Chondrocyte (in vitro differentiated cells): ENCODE measurements around the gene CREB5. TPM values are rescaled to one million over a fixed set of nuclear protein-coding genes. Genes with fewer than 3 reads are reported as not detected.

Experiments used
- DNase-seq: peaks from one replicate; pipeline ENCODE4 v3.0.0; 2021; ENCODE audit warnings: mixed read lengths, low spot score
- H3K27ac Mint-ChIP-seq: one replicate; pipeline ENCODE4 v1.8.0; 2021; ENCODE audit warnings: mild to moderate bottlenecking, moderate library complexity, mixed read lengths; ENCODE audit not compliant: unreplicated experiment
- H3K27me3 Mint-ChIP-seq: 2 replicates; pipeline ENCODE4 v1.8.0; 2021; ENCODE audit warnings: low read depth, mixed read lengths
- H3K36me3 Mint-ChIP-seq: 2 replicates; pipeline ENCODE4 v1.8.0; 2021; ENCODE audit warnings: low read depth, mixed read lengths
- H3K4me1 Mint-ChIP-seq: 2 replicates; pipeline ENCODE4 v1.8.0; 2021; ENCODE audit warnings: low read depth, mild to moderate bottlenecking, mixed read lengths
- H3K4me3 Mint-ChIP-seq: one replicate; pipeline ENCODE4 v1.8.0; 2021; ENCODE audit warnings: mild to moderate bottlenecking, moderate library complexity, mixed read lengths; ENCODE audit not compliant: unreplicated experiment
- H3K9me3 Mint-ChIP-seq: 2 replicates; pipeline ENCODE4 v1.8.0; 2021; ENCODE audit warnings: low read depth, mixed read lengths
- total RNA-seq: library from RNA; stranded (reverse); gene quantifications from 3 replicates; pipeline ENCODE4 v1.2.1, GENCODE V29; 2021
- TF ChIP-seq, protein P1 (sequence below): fragments of 200-600 bp; sonication (generic); IDR thresholded peaks from 2 replicates; pipeline ENCODE4 v1.5.0; 2021; ENCODE audit warnings: antibody characterized with exemption, mild to moderate bottlenecking, moderate library complexity

Gene CREB5
- total RNA-seq, 1 donor from 2014 or later, result 8.2 TPM

DNA sequence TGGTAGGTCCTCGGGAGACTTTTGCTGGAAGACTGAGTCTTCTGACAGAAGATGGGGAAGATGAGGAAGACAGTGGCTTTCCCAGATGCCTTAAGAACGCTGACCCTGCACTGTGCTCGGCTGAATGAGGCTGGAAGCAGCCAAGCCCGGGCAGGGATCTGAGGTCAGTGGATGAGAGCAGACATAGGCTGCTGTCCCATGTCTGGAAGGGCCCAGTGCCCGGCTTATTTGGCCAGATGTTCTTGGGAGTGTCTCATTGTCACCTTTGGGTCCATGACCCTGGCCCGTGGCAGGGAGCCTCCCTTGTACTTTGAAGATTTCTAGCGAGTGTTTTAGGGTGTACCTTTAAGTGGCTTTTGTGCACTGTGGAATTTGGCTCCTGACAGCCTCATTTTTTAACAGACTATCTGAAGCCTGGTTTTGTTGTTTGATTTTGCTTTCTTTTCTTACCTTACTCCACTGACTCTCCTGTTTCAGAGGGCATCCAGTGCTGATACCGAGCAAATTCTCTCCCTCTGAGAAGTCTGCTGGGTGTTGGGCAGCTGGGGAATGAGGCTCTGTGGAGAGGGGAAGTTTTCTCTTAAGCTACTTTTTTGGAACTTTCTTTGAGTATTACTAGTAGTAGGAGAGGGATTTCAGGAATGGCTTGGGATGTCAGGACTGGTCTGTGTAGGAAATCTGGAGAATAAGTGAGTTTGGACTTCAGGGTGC, 61.4 kb downstream of the CREB5 start:
- no peak overlapping the region for H3K4me3 Mint-ChIP-seq
- DNase-seq, result no peak
- H3K27me3 Mint-ChIP-seq, result no peaks in the 10 kb centered on the region
- H3K27ac Mint-ChIP-seq, result no peak overlapping the region
- peaks cover 12% of the 10 kb centered on the region for H3K4me1 Mint-ChIP-seq
- no peaks in the 10 kb centered on the region for H3K9me3 Mint-ChIP-seq
- no peaks in the 10 kb centered on the region for H3K36me3 Mint-ChIP-seq
- TF ChIP-seq, protein P1, sequence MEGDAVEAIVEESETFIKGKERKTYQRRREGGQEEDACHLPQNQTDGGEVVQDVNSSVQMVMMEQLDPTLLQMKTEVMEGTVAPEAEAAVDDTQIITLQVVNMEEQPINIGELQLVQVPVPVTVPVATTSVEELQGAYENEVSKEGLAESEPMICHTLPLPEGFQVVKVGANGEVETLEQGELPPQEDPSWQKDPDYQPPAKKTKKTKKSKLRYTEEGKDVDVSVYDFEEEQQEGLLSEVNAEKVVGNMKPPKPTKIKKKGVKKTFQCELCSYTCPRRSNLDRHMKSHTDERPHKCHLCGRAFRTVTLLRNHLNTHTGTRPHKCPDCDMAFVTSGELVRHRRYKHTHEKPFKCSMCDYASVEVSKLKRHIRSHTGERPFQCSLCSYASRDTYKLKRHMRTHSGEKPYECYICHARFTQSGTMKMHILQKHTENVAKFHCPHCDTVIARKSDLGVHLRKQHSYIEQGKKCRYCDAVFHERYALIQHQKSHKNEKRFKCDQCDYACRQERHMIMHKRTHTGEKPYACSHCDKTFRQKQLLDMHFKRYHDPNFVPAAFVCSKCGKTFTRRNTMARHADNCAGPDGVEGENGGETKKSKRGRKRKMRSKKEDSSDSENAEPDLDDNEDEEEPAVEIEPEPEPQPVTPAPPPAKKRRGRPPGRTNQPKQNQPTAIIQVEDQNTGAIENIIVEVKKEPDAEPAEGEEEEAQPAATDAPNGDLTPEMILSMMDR, result no peak

DNA sequence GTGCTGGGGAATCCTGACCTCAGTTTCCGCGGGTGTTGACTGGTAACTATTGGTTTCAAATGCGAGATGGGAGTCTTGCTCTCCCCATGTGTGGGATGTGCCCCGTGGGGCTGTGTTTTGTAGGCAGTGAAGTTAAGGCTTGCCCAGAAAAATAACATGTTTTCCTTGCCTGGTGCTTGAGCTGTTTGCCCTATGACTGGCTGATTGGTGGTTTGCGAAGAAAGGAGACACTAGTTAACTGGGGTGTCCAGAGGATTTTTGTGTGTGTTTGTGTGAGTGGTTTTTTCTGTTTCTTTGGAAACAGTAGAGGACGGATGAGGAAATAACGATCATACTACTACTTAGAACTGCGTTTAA, 61.9 kb downstream of the CREB5 start:
- Mint-ChIP-seq H3K27me3 (no peaks in the 10 kb centered on the region), H3K27ac (no peak overlapping the region), H3K36me3 (no peaks in the 10 kb centered on the region), H3K4me3 (no peak overlapping the region), H3K9me3 (no peaks in the 10 kb centered on the region), H3K4me1 (peaks cover 12% of the 10 kb centered on the region)
- TF ChIP-seq, protein P1, result no peak
- DNase-seq, result no peak

GRCh38 chr7:28474640-28475039, 62.3 kb downstream of the CREB5 start:
- no peak for DNase-seq
- Mint-ChIP-seq H3K4me1 (peaks cover 12% of the 10 kb centered on the region), H3K27me3 (no peaks in the 10 kb centered on the region), H3K4me3 (no peak overlapping the region), H3K36me3 (no peaks in the 10 kb centered on the region), H3K9me3 (no peaks in the 10 kb centered on the region), H3K27ac (no peak overlapping the region)
- TF ChIP-seq, protein P1, result no peak

DNA sequence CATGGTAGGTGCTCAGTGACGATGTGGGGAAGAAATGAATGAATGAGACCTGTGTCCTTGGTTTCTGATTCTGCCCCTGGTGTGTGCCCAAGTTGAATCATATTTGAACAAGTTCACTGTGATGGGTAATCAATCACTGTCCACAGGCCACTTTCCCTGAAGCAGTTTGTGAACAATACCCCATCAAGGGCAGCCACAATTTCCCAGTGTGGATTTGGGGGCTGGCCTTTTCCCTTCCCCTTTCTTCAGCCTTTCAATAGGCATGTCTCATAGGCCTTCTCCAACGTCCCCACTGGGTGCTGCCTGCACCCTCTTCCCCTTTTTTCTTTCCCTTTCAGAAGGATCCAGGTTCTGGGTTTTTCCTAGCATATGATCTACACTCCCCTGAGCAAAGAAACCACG, 64.7 kb downstream of the CREB5 start:
- no peak overlapping the region for H3K4me3 Mint-ChIP-seq
- H3K27ac Mint-ChIP-seq, result no peak overlapping the region
- H3K9me3 Mint-ChIP-seq, result no peaks in the 10 kb centered on the region
- TF ChIP-seq, protein P1, result no peak
- DNase-seq, result no peak
- H3K36me3 Mint-ChIP-seq, result no peaks in the 10 kb centered on the region
- no peaks in the 10 kb centered on the region for H3K27me3 Mint-ChIP-seq
- H3K4me1 Mint-ChIP-seq, result peaks cover 30% of the 10 kb centered on the region

DNA sequence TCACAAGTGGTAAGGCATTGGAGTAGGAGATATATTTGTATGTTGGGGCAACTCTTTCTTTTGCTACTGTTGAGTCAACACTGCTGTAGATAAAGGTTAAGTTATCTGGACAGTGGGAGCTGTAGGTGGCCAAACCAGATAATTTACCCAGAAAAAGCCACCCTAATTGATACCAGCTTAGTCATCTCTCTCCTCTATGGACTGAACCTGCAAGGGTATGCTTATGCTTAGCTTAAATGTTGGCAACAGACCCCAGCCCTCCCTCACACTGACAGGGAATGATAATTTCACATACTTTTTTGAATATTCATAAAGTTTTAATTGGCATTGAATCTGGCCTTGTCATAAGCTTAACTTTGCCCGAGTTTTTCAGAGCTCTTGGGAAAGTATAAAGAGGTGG, 66.3 kb downstream of the CREB5 start:
- no peak overlapping the region for H3K27ac Mint-ChIP-seq
- no peaks in the 10 kb centered on the region for H3K27me3 Mint-ChIP-seq
- H3K4me1 Mint-ChIP-seq, result peaks cover 39% of the 10 kb centered on the region
- DNase-seq, result no peak
- no peaks in the 10 kb centered on the region for H3K9me3 Mint-ChIP-seq
- no peaks in the 10 kb centered on the region for H3K36me3 Mint-ChIP-seq
- H3K4me3 Mint-ChIP-seq, result no peak overlapping the region
- TF ChIP-seq, protein P1, result no peak
